ENCODE measurements around the gene UHRF1.
"Not testable (repeated sequence)": the region's sequence is repeated elsewhere in the genome, so short reads cannot be mapped to it uniquely, and the experiment has no call there.

Gene UHRF1

DNA sequence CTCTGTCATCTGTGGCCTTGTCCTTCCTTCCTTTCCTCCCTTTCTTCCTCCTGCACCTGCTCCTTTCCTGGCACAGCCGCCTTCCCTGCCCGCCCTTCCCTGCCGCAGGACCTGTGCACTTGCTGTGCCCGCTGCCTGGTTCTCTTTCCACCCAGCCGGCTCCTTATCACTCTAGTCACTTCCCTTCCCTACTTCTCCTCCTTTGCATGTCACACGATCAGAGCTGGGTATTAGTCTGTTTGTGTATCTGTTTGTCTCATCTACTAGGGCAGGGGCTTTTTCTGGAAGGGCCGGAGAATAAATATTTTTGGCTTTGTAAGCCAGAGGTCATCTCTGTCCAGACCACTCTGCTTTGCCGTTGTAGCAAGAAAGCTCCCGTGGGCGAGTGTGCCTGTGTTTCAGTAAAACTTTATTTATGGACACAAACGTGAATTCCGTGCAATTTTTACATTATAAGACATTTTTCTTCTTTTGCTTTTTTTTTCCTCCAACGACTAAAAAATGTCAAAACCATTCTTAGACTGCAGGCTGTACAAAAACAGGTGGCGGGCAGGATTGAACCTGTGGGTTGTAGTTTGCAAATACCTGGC lies 65.7 kb downstream of the UHRF1 start:
- no peak for DNase-seq

DNA sequence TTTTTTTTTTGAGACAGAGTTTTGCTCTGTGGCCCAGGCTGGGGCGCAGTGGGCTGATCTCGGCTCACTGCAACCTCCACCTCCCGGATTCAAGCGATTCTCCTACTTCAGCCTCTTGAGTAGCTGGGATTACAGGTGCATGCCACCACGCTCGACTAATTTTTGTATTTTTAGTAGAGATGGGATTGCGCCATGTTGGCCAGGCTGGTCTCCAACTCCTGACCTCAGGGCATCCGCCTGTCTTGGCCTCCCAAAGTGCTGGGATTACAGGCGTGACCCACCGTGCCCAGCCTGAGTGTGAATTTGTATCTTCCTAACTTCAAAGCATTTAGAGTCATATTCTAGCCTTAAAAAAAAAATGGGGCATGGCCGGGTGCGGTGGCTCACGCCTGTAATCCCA lies 66.3 kb downstream of the UHRF1 start:
- not testable (repeated sequence) for DNase-seq

DNA sequence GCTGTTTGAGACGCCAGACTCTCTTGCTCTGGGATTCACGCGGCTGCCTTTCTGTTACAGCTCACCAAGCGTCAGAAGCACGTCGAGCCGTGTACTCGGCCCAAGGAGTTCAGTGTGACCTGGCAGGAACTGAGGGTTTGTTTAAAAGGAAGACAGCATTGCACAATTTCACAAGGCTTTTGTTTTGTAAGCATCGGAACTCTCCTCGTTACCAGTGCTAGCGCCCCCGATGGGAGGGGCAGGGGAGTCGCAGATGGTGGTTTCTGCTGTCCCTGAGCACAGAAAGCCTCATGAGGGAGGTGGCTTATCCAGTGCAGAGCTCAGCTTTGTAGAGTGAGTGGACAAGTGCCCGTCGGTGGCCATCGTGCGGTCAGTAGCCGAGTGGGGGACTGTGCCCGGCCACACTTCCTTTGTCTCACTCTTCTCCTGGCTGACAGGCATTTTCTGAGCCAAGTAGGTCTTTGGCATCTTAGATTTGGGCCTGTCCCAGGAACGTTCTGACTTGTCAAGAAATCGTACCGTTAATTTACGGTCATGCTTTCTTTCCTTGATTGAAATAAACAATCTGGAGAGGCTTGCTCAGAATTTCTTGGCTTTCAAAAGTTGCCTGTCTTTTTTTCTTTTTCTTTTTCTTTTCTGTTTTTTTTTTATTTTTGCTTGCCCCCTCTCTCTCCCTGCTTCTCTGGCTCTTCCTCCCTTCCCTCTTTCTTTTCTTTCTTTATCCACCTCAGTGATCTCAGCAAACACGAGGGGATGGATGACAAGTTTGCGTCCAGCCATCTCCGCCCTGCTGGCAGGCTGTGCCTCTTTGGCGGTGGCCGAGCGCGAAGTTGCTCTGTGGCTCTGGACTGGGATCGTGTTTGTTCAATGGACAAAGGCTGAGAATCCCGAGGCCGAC lies 67.3 kb downstream of the UHRF1 start:
- no peak for DNase-seq

DNA sequence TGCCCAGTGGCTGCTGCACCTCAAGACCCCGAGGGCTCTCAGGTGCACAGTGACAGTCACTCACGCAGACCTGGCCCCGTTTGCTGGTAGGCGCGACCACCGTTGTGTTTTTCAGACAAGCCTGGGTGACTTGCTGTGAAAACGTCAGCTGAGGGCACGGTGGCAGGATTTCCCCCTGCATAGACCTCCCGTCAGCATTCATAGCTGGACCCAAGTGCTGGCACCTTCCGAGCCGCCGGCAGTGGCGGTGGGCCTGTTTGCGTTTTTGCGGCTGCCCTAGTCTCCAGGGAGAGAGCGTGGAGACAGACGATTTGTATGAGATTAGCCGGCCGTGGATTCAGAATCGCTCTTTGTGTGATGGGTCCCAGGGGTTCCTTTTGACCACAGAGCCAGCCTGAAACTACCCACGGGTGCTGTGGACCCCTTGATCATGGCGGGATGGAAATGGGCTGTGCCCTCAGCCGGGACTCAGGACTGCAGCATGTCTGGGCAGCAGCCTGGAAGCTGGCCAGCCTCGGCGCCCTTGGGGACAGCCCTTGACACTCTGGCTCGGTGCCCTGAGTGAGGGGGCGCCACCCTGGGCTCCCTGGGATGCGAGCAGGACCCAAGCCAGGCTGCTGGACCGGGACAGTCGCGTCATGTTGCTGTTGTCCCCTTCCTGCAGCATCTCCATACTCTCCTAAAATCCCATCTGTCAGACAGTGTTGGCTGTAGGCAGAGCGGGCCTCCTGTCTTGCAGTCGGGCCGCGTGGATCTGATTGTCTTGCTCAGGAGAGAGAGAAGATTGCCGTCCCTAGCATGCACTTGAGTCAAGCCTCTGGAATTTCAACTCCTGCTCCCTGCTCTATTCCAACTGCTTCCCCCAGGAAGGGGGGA lies 68.2 kb downstream of the UHRF1 start:
- DNase-seq: no peak

DNA sequence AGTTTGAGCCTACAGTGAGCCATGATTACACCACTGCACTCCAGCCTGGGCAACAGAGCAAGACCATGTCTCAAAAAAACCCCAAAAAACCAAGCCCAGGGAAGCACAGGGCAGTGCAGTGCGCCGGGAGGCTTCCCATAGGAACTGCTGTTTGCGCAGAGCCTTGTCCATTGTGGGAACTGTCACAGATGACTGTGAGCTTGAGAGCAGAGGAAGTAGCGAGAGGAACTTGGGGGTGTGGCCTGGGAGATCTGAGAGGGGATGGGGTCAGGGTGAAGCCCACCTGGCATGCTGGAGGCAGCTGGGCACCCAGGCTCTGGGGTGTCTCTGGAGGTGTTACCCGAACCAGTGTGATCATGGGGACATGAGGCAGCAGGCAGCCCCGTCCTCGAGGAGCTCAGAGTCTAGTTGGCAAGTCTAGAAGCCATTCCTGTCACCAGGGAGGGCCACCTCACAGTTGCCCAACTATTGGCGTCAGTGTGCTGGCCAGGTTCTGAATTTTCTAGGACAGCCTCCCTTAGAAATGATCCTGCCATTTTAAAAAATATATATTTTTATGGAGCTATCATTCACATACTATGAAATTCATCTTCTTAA lies 70.0 kb downstream of the UHRF1 start:
- DNase-seq: no peak

DNA sequence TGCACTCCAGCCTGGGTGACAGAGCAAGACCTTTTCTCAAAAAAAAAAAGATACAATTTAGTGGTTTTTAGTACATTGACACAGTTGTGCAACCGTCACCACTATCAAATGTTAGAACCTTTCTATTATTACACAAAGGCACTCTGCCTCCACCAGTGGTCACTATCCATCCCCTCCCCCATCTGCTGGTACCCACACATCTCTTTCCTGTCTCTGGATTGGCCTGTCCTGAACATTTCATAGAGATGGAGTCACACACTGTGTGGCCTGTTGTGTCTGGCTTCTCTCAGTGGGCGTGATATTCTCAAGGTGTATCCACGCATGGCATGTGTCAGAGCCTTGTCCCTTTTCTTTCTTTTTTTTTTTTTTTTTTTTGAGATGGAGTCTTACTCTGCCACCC lies 70.8 kb downstream of the UHRF1 start:
- DNase-seq: no peak

DNA sequence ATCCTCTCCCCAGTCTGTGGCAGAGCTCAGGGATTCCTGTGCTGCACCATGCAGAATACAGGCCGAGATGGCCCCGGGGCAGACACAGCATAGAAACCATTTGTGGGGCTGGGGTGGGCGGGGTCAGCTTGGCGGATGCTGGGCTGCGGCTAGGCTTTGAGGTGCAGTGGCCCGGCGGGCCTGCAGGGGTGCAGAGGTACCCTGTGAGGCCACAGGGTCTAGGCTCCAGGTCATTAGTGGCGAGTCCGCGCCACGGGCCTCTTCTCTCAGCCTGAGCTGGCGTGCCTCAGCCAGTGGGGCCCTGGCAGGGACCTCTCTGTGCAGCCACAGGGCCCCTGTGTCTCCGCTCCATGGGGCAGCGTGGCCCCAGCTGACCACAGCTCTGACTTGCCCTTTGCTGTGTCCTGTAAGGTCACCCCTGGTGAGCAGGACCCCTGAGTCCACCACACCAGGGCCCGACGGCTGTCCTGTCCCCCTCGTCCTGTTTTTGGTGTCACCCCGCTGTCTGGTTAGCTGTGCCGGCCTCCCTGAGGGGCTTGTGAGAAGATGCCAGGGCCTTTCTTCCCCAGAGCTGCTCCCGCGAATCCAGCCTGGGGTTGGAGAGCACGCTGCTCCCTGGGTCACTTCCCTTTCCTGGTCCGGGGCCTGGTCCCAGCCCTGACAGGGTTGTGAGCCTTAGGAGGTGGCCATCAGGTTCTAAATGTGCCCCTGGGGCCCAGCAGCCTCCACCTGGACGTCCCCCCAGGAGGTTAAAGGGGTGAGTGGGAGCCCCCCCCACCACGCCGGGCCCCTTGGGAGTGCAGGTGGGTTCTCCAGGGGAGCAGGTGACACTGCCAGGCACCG lies 71.8 kb downstream of the UHRF1 start:
- DNase-seq: no peak

DNA sequence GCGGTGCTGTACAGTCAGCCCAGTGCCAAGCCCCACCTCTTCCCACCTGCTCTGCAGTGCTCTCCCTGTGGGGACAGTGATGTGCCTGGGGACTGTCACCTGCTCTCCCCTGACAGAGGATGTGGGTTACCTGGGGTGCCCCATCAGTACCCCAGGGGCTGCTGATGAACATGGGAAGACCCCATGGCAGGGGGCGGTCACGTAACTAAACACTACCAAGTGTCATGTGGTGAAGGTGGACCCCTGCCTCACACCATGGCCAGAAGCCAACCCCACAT lies 72.3 kb downstream of the UHRF1 start:
- no peak for DNase-seq

DNA sequence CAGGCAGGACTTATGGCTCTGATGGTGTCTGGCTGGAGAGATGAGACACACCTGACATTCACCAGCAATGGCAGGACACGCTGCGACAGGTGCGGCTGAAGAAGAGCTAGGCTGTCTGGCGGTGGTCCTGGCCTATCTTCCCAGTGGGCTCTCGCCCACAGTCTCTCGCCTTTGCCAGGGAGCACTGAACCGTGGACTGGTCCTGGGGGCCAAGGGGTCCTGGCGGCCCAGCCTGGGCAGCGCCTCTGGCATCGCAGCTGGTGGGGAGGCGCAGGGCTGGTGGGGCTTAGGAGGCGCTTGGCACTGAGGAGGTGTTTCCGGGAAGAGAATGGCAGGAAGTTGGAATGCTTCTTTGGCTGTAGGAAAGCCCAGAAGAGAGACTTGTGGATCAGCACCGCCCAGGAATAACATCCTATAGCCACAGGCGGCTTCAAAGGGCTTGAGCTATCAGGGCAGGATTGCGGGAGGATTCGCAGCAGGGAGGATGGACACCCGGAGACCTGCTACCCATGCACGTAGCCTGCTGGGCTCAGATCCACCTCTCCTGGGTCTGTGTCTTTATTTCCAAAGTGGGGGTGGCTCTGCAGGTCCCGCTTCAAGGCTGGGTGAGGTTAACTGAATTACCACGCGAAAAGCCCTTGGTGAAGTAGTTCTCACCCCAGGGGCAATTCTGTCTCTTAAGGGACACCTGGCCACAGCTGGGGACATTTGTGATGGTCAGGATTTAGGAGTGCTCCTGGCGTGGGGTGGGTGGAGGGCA lies 74.2 kb downstream of the UHRF1 start:
- DNase-seq: no peak

DNA sequence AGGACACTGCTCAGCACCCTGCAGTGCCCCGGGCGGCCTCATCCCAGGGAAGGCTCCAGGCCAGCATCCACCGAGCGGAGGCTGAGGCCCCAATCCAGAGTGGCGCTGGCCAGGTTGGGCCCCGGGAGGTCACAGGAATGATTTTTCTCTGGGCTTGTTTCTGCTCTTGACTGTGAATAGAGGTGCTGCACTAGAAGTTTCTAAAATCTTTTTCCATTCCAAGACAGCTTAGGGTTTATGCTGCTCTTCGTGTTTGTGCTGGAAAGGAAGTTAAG lies 74.7 kb downstream of the UHRF1 start:
- no peak for DNase-seq

DNA sequence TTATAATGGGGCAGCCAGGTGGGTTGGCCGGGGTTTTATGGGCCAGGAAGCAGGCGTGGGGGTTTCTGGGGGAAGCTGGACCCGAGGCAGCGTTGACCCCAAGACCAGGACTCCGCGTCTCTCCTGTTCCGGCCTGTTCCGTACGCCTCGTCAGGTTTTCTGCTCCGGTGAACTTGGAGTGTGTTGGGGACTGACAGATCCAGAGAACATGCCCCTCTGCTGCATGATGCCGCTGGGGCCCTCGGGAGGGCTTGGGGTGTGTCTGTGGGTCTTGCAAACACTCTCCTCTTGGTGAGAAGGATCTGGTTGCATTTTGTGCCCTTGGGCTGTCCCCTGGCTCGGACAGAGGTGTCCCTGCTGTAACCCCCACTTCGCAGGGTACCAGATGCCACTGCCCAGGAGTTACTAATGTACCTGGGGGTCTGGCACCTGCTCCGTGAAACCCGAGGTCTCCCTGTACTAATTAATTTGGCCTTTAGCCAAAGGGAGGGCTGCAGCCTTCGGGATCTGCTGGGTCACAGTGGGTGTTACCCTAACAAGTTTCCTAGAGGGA lies 75.2 kb downstream of the UHRF1 start:
- DNase-seq: no peak

DNA sequence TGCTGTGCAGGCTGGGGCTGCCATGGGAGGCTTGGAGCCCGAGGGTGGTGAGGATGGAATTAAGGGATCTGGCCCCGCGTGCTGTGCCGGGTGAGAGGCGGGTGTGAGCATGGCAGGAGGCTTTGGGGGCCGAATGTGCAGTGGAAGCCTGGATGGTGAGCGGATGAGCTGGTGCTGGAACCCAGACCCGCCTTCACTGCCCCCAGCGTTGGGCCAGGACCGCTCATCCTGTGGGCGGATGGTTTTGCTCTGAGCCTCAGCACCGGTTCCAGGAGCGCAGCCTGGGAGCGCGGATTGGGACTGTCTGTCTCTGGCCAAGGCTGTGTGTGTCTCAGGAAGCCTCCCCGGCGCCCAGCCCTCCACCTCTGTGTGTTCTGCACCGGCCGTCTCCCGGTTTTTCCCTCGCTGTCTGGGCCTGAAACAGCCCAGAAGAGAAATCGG lies 76.3 kb downstream of the UHRF1 start:
- DNase-seq: no peak

DNA sequence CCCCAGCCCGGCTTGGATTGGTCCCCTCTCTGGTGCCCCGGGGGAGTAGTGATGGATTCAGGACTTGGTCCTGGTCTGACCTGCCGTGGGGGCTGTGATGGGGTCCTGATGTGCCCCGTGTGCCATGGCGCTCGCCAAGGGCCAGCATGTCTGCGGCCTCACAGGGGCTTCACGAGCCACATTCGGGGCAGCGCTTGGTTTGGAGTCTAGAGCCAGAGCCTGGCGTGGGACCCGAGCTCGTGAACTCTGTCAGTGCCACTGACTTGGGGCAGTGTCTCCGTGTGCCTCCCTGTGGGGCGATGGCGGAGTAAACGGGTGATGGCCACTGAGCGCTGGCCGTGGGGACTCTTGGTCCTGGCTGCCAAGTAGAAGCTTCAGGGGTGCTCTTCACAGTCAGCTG lies 76.8 kb downstream of the UHRF1 start:
- DNase-seq: no peak

DNA sequence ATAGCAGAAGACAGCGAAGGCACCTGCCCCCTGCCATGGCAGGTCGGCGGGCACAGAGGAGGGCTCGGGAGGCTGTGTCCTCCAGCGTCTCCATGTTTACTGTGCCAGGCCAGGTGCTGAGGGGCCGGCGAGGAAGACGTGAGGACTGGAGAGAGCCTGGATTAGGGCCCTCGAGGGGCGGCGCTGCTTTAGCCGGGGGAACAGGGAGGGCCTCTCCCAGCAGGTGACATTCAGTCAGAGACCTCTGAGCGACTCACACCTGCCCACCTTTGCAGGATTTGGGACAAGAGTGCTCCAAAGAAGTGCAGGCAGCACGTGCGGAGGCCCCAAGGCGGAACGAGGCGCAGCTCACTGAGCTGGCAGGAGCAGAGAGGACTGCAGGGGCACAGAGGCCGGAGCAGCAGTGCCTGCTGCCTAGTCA lies 77.2 kb downstream of the UHRF1 start:
- no peak for DNase-seq

DNA sequence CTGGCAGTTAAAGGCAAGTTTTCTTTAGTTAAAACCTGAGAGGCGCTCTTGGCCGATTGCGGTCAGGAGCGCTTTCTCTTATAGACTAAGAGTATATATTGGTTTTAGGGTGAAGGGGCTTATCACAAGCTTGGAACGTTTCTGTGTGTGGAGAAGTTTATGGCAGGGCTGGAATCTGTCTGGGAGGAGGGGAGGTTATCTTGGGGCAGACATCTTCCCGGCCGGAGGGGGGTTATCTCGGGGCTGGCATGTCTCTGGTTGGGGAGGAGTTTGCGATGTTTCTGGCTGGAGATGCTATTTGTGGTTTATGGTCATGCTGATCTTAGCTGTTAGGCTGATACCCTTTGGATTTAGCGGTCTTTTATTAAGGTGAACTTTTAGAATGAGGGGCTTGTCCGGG lies 78.0 kb downstream of the UHRF1 start:
- no peak for DNase-seq

DNA sequence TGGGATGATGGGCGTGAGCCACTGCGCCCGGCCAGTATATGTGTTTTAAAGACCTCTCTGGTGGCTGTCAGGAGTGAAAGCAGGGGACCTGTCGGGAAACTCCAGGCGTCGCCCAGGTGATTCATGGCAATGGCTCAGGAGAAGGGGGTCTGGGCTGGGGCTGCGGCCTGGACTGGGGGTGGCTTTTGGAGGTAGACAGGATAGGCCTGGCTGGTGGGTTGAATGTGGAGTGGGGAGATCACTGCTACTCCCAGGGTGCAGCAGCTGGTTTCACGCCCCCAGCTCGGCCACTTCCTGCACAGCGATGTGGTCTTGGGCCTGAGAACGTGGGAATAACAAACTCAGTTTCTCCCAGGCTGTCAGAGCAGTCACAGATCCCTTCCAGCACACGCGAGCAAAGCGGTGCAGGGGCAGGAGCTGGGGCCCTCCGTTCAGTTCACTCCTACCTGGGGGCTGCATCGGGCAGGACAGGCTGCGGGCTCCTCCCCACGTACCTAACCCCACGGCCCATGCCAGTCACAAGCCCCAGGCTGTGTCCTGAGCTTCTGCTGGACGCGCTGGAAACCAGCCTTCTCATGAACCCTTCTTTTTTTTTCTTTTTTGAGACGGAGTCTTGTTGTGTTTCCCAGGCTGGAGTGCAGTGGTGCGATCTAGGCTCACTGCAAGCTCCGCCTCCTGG lies 78.5 kb downstream of the UHRF1 start:
- no peak for DNase-seq

DNA sequence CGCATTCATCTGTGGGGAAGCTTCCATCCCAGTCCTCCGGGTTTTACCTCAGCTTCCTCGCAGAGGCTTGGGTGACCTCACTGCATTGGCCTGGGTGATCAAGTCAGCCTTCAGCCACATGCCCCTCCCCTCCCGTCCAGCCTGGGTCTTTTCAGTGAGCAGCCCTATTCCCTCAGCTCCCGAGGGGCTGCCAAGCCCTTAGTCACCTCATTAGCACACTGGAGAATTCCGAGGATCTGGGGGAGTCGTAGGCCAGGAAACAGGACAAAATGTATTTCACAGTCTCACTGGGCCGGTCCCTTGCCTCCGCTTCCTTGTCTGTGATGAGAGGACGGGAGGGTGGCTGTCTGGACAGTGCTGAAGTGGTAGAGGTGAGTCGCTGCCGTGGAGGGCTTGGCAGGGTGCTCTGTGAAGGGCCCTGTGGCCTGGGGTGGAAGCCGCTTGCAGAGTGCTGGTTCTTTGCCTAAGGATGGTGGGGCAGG lies 79.5 kb downstream of the UHRF1 start:
- DNase-seq: no peak

DNA sequence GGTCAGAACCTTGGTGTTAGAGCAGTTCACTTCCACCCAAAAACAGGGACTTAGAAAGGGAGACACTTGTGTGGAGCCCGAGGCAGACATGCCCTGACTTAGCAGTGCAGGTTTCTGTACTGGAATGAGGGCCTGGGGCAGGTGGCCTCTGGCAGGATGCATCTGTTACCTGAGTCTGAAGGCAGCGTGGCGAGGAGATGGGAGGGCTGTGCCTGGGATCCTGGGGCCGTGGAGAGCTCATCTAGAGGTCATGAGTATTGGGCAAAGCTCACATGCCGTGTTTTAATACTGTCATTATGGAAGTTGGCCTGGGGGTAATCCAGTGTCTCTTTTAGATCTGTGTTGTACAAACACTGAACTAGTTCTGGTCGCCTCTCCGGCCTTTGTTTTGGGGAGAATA lies 81.0 kb downstream of the UHRF1 start:
- no peak for DNase-seq

DNA sequence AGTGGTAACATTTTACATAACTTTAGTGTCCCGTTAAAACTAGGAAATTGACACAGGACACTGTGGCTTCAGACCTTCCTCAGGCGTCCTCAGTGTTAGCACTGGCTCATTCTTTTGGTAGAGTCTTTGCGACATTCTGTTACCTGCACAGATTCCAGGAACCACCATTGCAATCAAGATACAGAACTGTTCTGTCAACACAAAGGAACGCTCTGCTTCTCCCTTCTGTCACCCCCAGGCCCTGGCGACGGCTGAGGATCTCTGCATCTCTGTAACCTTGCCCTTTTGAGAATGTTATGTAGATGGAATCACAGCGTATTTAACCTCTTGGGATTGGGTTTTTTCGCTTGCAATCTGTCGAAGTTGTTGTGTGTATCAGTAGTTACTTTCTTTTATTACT lies 82.2 kb downstream of the UHRF1 start:
- no peak for DNase-seq

DNA sequence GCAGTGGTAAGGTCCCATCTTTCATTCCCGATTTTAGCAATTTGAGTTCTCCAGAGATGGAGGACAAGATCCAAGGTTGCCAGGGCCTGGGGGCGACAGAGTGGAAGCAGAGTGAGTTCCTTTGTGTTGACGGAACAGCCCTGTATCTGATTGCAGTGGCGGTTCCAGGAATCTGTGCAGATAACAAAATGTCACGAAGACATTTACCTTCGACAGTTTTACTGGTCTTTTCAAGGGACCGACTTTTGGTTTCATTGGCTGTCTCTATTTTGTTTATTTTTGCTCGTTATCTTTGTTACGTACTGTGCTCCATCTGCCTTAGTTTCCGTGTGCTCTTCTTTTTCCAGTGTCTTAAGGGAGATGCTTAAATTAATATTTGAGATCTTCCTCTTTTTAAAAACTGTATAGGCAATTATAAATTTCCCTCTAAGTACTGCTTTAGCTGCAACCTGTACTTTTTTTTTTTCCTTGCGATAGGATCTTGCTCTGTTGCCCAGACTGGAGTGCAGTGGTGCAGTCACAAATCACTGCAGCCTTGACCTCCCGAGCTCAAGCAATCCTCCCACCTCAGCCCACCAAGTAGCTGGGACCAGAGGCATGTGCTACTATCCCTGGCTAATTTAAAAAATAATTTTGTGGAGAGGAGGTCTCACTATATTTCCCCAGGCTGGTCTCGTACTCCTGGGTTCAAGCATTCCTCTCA lies 82.8 kb downstream of the UHRF1 start:
- no peak for DNase-seq
